HepG2 (cell line): ENCODE measurements around the gene EHD1. TPM values are rescaled to one million over a fixed set of nuclear protein-coding genes. Genes with fewer than 3 reads are reported as not detected.
A peak's percentile ranks its signal among the peaks of the same experiment; 100 is the strongest.

Source experiments
- BRD4 ChIP-seq: sonication (generic); formaldehyde crosslinking; IDR thresholded peaks from 2 replicates; pipeline ENCODE4 v1.4.0; 2020; ENCODE audit warnings: missing genetic modification reagents
- CBFB ChIP-seq: sonication (generic); formaldehyde crosslinking; IDR thresholded peaks from 2 replicates; pipeline ENCODE4 v1.4.0; 2020; ENCODE audit warnings: missing genetic modification reagents
- FOXA1 ChIP-seq, 2 experiments: fragments of 450-650 bp in 1 of 2; sonication (generic) in 1 of 2; formaldehyde crosslinking in 1 of 2; IDR thresholded peaks; 2 replicates each; pipeline versions ENCODE4 v1.4.0 to v1.6.1; 2016 to 2020; ENCODE audit warnings: missing genetic modification reagents in 1 of 2
- GATAD1 ChIP-seq: IDR thresholded peaks from 2 replicates; pipeline ENCODE4 v1.6.1; 2016; ENCODE audit warnings: missing genetic modification reagents, missing compliant biosample characterization
- KDM5B ChIP-seq: sonication (generic); formaldehyde crosslinking; IDR thresholded peaks from 2 replicates; pipeline ENCODE4 v1.4.0; 2020; ENCODE audit warnings: missing genetic modification reagents, mild to moderate bottlenecking, borderline replicate concordance
- MZF1 ChIP-seq: sonication (generic); formaldehyde crosslinking; IDR thresholded peaks from 2 replicates; pipeline ENCODE4 v1.8.1; 2023; ENCODE audit warnings: mild to moderate bottlenecking, missing genetic modification reagents, borderline replicate concordance
- SALL1 ChIP-seq: sonication (generic); formaldehyde crosslinking; IDR thresholded peaks from 2 replicates; pipeline ENCODE4 v1.8.0; 2022; ENCODE audit warnings: mild to moderate bottlenecking, missing genetic modification reagents
- SRY ChIP-seq: sonication (generic); formaldehyde crosslinking; IDR thresholded peaks from 2 replicates; pipeline ENCODE4 v1.8.0; 2022; ENCODE audit warnings: mild to moderate bottlenecking, missing genetic modification reagents
- ZMYM4 ChIP-seq: sonication (generic); formaldehyde crosslinking; IDR thresholded peaks from 2 replicates; pipeline ENCODE4 v1.8.1; 2023; ENCODE audit warnings: mild to moderate bottlenecking, missing genetic modification reagents
- ZNF431 ChIP-seq: sonication (generic); formaldehyde crosslinking; IDR thresholded peaks from 2 replicates; pipeline ENCODE4 v1.9.0; 2022; ENCODE audit warnings: missing genetic modification reagents, low read depth, mild to moderate bottlenecking, borderline replicate concordance
- polyA plus RNA-seq, 8 experiments: library from polyadenylated mRNA; depleted of rRNA in 3 of 8; stranded (reverse) in 7 of 8; unstranded in 1 of 8; fragments of >200 nt; fragmentation: Illumina TruSeq in 4 of 8; extraction: Trizol in 4 of 8; gene quantifications; 2 replicates each; pipeline versions ENCODE4 v1.2.1 to v1.2.3, GENCODE V29; 2011 to 2016; ENCODE audit warnings: low read depth in 4 of 8, missing spikeins in 1 of 8, mixed read lengths in 1 of 8; ENCODE audit not compliant: insufficient read depth in 1 of 8
- total RNA-seq, 5 experiments: library from RNA; depleted of rRNA; stranded (reverse); fragments of >200 nt; fragmentation: Illumina TruSeq; extraction: Trizol; gene quantifications; 2 replicates each; pipeline ENCODE4 v1.2.3, GENCODE V29; 2016; ENCODE audit warnings: low read depth in 1 of 5
- TF ChIP-seq, protein P1 (sequence below), 2 experiments: IDR thresholded peaks; 2 replicates each; pipeline ENCODE4 v1.6.1; 2011 to 2012; ENCODE audit warnings: low read length in 2 of 2, borderline replicate concordance in 1 of 2, low read depth in 1 of 2, mild to moderate bottlenecking in 1 of 2, moderate library complexity in 1 of 2
- TF ChIP-seq, protein P2 (sequence below): IDR thresholded peaks from 2 replicates; pipeline ENCODE4 v1.6.1; 2016; ENCODE audit warnings: low read depth, control low read depth
- TF ChIP-seq, protein P3 (sequence below): sonication (generic); formaldehyde crosslinking; IDR thresholded peaks from 2 replicates; pipeline ENCODE4 v1.4.0; 2020; ENCODE audit warnings: missing genetic modification reagents
- TF ChIP-seq, protein P4 (sequence below): IDR thresholded peaks from 2 replicates; pipeline ENCODE4 v1.6.1; 2018; ENCODE audit warnings: missing genetic modification reagents, mild to moderate bottlenecking, missing compliant biosample characterization
- TF ChIP-seq, protein P5 (sequence below): IDR thresholded peaks from 2 replicates; pipeline ENCODE4 v1.6.1; 2016; ENCODE audit warnings: missing compliant biosample characterization, missing genetic modification reagents, borderline replicate concordance

The EHD1 gene
- total and polyA plus RNA-seq, 2 of the 13 experiments (the other 11 are each of a cell fraction or from before 2014, with no cell fraction given), result 23.6 to 26.6 TPM

DNA sequence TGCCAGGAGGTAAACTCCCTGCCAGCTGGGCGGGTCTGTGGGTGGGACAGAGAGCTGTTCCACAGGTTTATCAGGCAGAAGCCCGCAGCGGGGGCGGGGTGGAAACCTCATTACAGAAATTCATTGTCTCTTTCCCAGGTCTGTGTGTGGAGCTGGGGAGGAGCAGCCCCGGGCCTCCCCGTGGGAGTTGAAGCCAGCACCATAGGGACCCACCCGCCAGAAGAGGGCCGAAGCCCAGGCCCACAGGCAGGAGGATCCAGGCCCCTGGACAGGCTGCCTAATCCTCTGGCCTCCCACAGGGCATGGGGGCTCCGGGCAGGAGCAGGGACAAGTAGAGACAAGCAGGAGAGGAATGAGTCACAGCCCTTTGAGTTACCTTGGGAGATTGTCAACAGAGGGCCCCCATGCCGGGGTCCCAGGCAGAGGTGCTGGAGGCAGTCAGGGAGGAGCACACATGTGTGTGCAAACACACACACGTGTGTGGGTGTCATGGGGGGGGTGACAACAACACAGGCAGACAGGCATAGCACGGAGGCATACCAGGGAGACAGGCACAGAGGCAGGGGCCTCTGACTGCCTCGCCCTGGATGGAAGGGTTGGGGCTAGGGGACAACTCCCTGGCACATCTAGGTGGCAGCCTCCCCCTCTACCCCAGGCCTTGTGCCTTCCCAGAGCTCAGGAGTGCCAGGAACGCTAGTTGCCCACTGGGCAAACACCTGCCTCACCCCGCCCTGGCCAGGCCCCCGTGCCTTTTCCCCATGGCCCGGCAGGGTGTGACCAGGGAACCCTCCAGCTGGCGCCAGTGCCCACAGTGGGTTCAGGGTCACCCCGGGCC, 35.4 kb downstream of the EHD1 start (continued):
- TF ChIP-seq, protein P1, sequence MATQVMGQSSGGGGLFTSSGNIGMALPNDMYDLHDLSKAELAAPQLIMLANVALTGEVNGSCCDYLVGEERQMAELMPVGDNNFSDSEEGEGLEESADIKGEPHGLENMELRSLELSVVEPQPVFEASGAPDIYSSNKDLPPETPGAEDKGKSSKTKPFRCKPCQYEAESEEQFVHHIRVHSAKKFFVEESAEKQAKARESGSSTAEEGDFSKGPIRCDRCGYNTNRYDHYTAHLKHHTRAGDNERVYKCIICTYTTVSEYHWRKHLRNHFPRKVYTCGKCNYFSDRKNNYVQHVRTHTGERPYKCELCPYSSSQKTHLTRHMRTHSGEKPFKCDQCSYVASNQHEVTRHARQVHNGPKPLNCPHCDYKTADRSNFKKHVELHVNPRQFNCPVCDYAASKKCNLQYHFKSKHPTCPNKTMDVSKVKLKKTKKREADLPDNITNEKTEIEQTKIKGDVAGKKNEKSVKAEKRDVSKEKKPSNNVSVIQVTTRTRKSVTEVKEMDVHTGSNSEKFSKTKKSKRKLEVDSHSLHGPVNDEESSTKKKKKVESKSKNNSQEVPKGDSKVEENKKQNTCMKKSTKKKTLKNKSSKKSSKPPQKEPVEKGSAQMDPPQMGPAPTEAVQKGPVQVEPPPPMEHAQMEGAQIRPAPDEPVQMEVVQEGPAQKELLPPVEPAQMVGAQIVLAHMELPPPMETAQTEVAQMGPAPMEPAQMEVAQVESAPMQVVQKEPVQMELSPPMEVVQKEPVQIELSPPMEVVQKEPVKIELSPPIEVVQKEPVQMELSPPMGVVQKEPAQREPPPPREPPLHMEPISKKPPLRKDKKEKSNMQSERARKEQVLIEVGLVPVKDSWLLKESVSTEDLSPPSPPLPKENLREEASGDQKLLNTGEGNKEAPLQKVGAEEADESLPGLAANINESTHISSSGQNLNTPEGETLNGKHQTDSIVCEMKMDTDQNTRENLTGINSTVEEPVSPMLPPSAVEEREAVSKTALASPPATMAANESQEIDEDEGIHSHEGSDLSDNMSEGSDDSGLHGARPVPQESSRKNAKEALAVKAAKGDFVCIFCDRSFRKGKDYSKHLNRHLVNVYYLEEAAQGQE (IDR thresholded peaks at IDR 0.05; ENCODE audit: borderline replicate concordance in 1 of 2, low read depth in 1 of 2, low read length in 2 of 2), result no peak
- TF ChIP-seq, protein P2, sequence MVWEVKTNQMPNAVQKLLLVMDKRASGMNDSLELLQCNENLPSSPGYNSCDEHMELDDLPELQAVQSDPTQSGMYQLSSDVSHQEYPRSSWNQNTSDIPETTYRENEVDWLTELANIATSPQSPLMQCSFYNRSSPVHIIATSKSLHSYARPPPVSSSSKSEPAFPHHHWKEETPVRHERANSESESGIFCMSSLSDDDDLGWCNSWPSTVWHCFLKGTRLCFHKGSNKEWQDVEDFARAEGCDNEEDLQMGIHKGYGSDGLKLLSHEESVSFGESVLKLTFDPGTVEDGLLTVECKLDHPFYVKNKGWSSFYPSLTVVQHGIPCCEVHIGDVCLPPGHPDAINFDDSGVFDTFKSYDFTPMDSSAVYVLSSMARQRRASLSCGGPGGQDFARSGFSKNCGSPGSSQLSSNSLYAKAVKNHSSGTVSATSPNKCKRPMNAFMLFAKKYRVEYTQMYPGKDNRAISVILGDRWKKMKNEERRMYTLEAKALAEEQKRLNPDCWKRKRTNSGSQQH (CRISPR knock-in tag), result no peak
- TF ChIP-seq ZMYM4 (no peak; the same call in 1 of the 2 replicates), KDM5B (CRISPR knock-in tag) (no peak), CBFB (no peak), GATAD1 (CRISPR knock-in tag) (no peak), SRY (CRISPR knock-in tag) (no peak), BRD4 (CRISPR knock-in tag) (no peak), FOXA1 (IDR thresholded peaks at IDR 0.05) (no peak), FOXA1 (CRISPR knock-in tag; IDR thresholded peaks at IDR 0.05) (peak; percentile 75), MZF1 (CRISPR knock-in tag) (no peak), ZNF431 (CRISPR knock-in tag) (no peak), SALL1 (0 out of 2 replicates have a peak, but pooled peaks have one; percentile 18)
- TF ChIP-seq, protein P3, sequence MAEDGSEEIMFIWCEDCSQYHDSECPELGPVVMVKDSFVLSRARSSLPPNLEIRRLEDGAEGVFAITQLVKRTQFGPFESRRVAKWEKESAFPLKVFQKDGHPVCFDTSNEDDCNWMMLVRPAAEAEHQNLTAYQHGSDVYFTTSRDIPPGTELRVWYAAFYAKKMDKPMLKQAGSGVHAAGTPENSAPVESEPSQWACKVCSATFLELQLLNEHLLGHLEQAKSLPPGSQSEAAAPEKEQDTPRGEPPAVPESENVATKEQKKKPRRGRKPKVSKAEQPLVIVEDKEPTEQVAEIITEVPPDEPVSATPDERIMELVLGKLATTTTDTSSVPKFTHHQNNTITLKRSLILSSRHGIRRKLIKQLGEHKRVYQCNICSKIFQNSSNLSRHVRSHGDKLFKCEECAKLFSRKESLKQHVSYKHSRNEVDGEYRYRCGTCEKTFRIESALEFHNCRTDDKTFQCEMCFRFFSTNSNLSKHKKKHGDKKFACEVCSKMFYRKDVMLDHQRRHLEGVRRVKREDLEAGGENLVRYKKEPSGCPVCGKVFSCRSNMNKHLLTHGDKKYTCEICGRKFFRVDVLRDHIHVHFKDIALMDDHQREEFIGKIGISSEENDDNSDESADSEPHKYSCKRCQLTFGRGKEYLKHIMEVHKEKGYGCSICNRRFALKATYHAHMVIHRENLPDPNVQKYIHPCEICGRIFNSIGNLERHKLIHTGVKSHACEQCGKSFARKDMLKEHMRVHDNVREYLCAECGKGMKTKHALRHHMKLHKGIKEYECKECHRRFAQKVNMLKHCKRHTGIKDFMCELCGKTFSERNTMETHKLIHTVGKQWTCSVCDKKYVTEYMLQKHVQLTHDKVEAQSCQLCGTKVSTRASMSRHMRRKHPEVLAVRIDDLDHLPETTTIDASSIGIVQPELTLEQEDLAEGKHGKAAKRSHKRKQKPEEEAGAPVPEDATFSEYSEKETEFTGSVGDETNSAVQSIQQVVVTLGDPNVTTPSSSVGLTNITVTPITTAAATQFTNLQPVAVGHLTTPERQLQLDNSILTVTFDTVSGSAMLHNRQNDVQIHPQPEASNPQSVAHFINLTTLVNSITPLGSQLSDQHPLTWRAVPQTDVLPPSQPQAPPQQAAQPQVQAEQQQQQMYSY (CRISPR knock-in tag), result no peak
- TF ChIP-seq, protein P4, sequence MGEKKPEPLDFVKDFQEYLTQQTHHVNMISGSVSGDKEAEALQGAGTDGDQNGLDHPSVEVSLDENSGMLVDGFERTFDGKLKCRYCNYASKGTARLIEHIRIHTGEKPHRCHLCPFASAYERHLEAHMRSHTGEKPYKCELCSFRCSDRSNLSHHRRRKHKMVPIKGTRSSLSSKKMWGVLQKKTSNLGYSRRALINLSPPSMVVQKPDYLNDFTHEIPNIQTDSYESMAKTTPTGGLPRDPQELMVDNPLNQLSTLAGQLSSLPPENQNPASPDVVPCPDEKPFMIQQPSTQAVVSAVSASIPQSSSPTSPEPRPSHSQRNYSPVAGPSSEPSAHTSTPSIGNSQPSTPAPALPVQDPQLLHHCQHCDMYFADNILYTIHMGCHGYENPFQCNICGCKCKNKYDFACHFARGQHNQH (CRISPR knock-in tag), result no peak; the same call in 1 of the 2 replicates
- TF ChIP-seq, protein P5, sequence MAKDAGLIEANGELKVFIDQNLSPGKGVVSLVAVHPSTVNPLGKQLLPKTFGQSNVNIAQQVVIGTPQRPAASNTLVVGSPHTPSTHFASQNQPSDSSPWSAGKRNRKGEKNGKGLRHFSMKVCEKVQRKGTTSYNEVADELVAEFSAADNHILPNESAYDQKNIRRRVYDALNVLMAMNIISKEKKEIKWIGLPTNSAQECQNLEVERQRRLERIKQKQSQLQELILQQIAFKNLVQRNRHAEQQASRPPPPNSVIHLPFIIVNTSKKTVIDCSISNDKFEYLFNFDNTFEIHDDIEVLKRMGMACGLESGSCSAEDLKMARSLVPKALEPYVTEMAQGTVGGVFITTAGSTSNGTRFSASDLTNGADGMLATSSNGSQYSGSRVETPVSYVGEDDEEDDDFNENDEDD (CRISPR knock-in tag), result no peak
